GM10248 (cell line): ENCODE measurements around the gene USP5.
A peak's percentile ranks its signal among the peaks of the same experiment; 100 is the strongest.
"Not testable (repeated sequence)": the region's sequence is repeated elsewhere in the genome, so short reads cannot be mapped to it uniquely, and the experiment has no call there.

Experiments used
- CTCF ChIA-PET: fragments of 300-600 bp; sonication (Branson Sonifier 250); formaldehyde crosslinking; extraction: SDS; loops from one replicate; lab custom pipeline; 2021; ENCODE audit warnings: antibody characterized with exemption; lab: Yijun Ruan, JAX
- POLR2A ChIA-PET: fragments of 350-650 bp; sonication (Branson Sonifier 250); formaldehyde crosslinking; extraction: SDS; loops from one replicate; lab custom pipeline; 2020; ENCODE audit warnings: antibody characterized with exemption; lab: Yijun Ruan, JAX
- DNase-seq: peaks from one replicate; pipeline ENCODE4 v3.0.0; 2012; ENCODE audit errors: extremely low spot score
- CTCF ChIP-seq: IDR thresholded peaks from 2 replicates; pipeline ENCODE4 v1.5.1; 2012; ENCODE audit warnings: mild to moderate bottlenecking, low read depth; ENCODE audit errors: extremely low read depth, missing control alignments, control extremely low read depth

The USP5 gene

DNA sequence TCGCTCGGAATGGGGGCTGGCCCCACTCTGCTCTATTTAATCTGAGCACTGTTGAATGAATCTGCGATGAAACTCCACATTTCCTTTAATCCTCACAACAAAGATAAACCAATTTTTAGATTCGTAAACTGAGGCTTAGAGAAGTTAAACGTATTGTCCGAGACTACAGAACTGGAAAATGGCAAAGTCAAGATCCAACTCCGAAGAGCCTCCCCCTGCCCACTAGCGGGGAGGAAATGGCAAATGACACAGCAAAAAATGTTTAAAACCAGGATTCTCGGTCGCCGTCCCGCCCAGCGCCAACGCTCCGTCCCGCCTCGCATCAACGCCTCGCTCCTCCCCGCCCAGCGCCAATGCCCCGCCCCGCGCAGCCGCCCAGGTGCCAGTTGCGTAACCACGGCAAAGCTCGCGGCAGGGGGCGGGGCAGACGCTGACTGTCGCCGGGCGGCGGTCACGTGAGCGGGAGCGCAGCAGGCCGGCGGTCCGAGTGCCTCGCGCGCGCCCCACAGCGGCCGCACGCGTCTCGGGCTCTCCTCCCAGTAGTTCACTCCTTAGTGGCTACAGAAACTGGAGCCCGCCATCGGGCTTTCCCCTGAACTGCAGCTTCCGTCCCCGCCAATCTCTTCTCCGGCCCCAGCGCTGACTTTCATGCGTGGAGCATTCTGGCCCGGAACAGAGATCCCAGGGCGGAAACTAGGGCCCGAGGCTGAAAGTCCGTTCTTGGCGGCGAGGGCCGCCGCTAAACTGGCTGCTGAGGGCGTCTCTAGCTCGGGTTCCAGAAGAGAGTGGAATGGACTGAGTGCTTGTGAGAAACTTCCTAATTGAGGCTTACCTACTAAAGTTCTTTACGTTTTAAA is 39.1 kb downstream of the USP5 start:
- peak; percentile 85 for TF ChIP-seq CTCF
- ChIA-PET CTCF (interaction anchor here (0.6 to 2.9 kb wide), 40 partner anchors 9 to 328 kb away, joined by 3 to 50 read pairs (median 4); partner anchors contain the start of genes C1RL, CDCA3, ENO2 and LRRC23), POLR2A (interaction anchor here (0.6 to 1.8 kb wide), 13 partner anchors 11 to 420 kb away, joined by 3 to 21 read pairs (median 5); partner anchors contain the start of genes C12orf57, CDCA3, ENO2 and RNU7-1)
- DNase-seq: peak; percentile 98

DNA sequence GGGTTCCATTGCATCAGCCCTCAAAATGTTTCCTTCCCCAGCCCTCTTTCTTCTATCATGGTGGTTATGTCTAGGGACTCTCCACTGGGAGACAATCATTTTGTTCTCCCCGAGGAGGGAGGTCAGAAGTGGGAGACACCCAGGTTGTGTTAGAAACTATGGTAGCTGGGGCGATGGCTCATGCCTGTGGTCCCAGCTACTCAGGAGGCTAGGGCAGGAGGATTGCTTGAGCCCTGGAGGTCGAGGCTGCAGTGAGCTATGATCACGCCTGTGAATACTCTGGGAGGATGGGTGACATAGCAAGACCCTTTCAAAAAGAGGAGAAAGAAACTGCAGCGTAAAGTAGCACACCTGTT is 39.7 kb downstream of the USP5 start:
- CTCF ChIA-PET: interaction anchor here (1.0 to 2.9 kb wide), 37 partner anchors 8 to 328 kb away, joined by 3 to 50 read pairs (median 4); partner anchors contain the start of genes C1RL, CDCA3, ENO2 and LRRC23
- POLR2A ChIA-PET: interaction anchor here (0.8 to 1.8 kb wide), 12 partner anchors 11 to 421 kb away, joined by 3 to 21 read pairs (median 5); partner anchors contain the start of genes C12orf57, CDCA3, ENO2 and RNU7-1
- DNase-seq: no peak
- TF ChIP-seq CTCF: no peak

- POLR2A ChIA-PET: interaction anchor here (0.6 kb wide), 1 partner anchor 32 kb away, joined by 3 read pairs; no protein-coding TSS in a partner anchor
- CTCF ChIA-PET: interaction anchor here (1.6 to 2.9 kb wide), 5 partner anchors 10 to 32 kb away, joined by 8 to 50 read pairs (median 23); partner anchors contain the start of genes LRRC23 and SPSB2
- not testable (repeated sequence) for DNase-seq
Measured at GRCh38 chr12:6892683-6893082, 40.7 kb downstream of the USP5 start.

- POLR2A ChIA-PET: no interaction called here
- no peak for TF ChIP-seq CTCF
- no peak for DNase-seq
- CTCF ChIA-PET: interaction anchor here (0.8 to 1.4 kb wide), 4 partner anchors 16 to 64 kb away, joined by 3 to 7 read pairs (median 3); partner anchors contain the start of gene SPSB2
Measured at GRCh38 chr12:6894321-6894720, 42.4 kb downstream of the USP5 start.

DNA sequence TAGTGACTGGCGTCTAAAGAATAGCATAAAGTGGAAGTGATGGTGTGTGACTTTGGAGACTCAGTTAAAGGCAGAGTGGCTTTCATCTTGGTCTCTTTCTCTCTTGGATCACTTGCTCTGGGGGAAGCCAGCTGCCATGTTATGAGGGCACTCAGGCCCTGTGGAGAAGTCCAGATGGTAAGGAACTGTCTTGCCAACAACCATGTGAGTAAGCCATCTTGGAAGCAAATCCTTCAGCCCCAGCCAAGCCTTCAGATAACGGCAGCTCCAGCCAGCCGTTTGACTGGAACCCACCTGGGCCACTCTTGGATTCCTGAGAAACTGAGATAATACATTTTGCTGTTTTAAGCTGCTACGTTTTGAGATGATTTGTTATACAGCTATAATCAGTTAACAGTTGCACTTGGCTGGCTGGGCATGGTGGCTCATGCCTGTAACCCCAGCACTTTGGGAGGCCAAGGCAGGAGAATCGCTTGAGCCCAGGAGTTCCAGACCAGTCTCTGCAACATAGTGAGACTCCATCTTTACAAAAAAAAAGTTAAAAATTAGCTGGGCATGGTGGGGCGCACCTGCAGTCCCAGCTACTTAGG is 45.0 kb downstream of the USP5 start:
- ChIA-PET CTCF (interaction anchor here (1.1 to 2.2 kb wide), 4 partner anchors 12 to 54 kb away, joined by 3 to 10 read pairs (median 4); partner anchors contain the start of genes ENO2, PTPN6 and SPSB2), POLR2A (no interaction called here)
- no peak for DNase-seq
- no peak for TF ChIP-seq CTCF

GRCh38 chr12:6899427-6899826 is 47.5 kb downstream of the USP5 start:
- no peak for DNase-seq

More at GRCh38 chr12:6899427-6899826, 47.5 kb downstream of the USP5 start:
- ChIA-PET CTCF (interaction anchor here (1.3 to 2.2 kb wide), 5 partner anchors 8 to 31 kb away, joined by 3 to 10 read pairs (median 7); partner anchors contain the start of genes SPSB2 and TPI1), POLR2A (no interaction called here)
- no peak for TF ChIP-seq CTCF
